T-cell (primary cell): ENCODE results near the gene PRKACB. TPM values are rescaled to one million over a fixed set of nuclear protein-coding genes. Genes with fewer than 3 reads are reported as not detected.

Source experiments
- ATAC-seq, 4 experiments: fragments of 200-7000 bp in 3 of 4; fragments of 150-1000 bp in 1 of 4; cut with Tn5 transposase; replicated peaks in 1 of 4; 1 replicate in 3 of 4; 2 replicates in 1 of 4; pipeline ENCODE4 v1.10.0; 2021; ENCODE audit warnings: moderate library complexity in 3 of 4, mild to moderate bottlenecking in 2 of 4, moderate number of reproducible peaks in 1 of 4
- CTCF ChIA-PET, 2 donors: fragments of 300-600 bp; sonication (Branson Sonifier 250); formaldehyde crosslinking; loops; one replicate each; lab custom pipeline; 2022; ENCODE audit warnings: antibody characterized with exemption in 2 of 2; lab: Charles Lee
- POLR2A ChIA-PET, 2 donors: fragments of 300-600 bp; sonication (Branson Sonifier 250); formaldehyde crosslinking; loops; one replicate each; lab custom pipeline; 2022; ENCODE audit warnings: antibody characterized with exemption in 2 of 2; lab: Charles Lee
- DNase-seq, 35 experiments: peaks; one replicate each; pipeline versions ENCODE4 v3.0.0 to v3.0.0-alpha.2; 2013 to 2023
- H3K27ac ChIP-seq: one replicate; pipeline ENCODE4 v1.5.1; 2013; ENCODE audit warnings: low read length
- H3K27me3 ChIP-seq, 2 experiments: replicated peaks in 1 of 2; 1 replicate in 1 of 2; 2 replicates in 1 of 2; pipeline versions ENCODE4 v1.6.1 to v1.7.0; 2013; ENCODE audit warnings: low read length in 1 of 2, mixed read lengths in 1 of 2; ENCODE audit not compliant: control insufficient read depth in 2 of 2, insufficient read depth in 2 of 2; ENCODE audit errors: extremely low read depth in 1 of 2
- H3K36me3 ChIP-seq, 2 donors: 1 replicate in 1 of 2; 2 replicates in 1 of 2; pipeline versions ENCODE4 v1.6.1 to v1.7.0; 2013; ENCODE audit warnings: low read length in 1 of 2; ENCODE audit not compliant: control insufficient read depth in 2 of 2, insufficient read depth in 1 of 2; ENCODE audit errors: extremely low read depth in 1 of 2
- H3K4me1 ChIP-seq, 2 experiments: 1 replicate in 1 of 2; 2 replicates in 1 of 2; pipeline versions ENCODE4 v1.6.1 to v1.7.0; 2013; ENCODE audit warnings: low read length in 2 of 2, mixed read lengths in 1 of 2; ENCODE audit not compliant: insufficient read depth in 2 of 2, control insufficient read depth in 1 of 2; ENCODE audit errors: extremely low read depth in 1 of 2
- H3K4me3 ChIP-seq, 2 donors: 1 replicate in 1 of 2; 2 replicates in 1 of 2; pipeline versions ENCODE4 v1.5.1 to v1.7.0; 2013; ENCODE audit warnings: mild to moderate bottlenecking in 2 of 2, low read length in 1 of 2, moderate library complexity in 1 of 2; ENCODE audit not compliant: control insufficient read depth in 1 of 2; ENCODE audit errors: extremely low read depth in 1 of 2
- H3K9me3 ChIP-seq: 2 replicates; pipeline ENCODE4 v1.7.0; 2013
- H3K27ac Mint-ChIP-seq, 2 donors: one replicate each; pipeline ENCODE4 v1.8.0; 2020 to 2021; ENCODE audit warnings: mild to moderate bottlenecking in 2 of 2, mixed read lengths in 2 of 2
- H3K27me3 Mint-ChIP-seq, 2 donors: one replicate each; pipeline ENCODE4 v1.8.0; 2021 to 2022; ENCODE audit warnings: mixed read lengths in 2 of 2
- H3K36me3 Mint-ChIP-seq: one replicate; pipeline ENCODE4 v1.8.0; 2021; ENCODE audit warnings: mixed read lengths
- H3K4me1 Mint-ChIP-seq, 3 donors: one replicate each; pipeline ENCODE4 v1.8.0; 2020 to 2022; ENCODE audit warnings: mixed read lengths in 3 of 3, mild to moderate bottlenecking in 1 of 3
- H3K4me3 Mint-ChIP-seq, 3 donors: one replicate each; pipeline ENCODE4 v1.8.0; 2020 to 2022; ENCODE audit warnings: mild to moderate bottlenecking in 3 of 3, mixed read lengths in 3 of 3, moderate library complexity in 3 of 3
- H3K9me3 Mint-ChIP-seq, 3 donors: one replicate each; pipeline ENCODE4 v1.8.0; 2020 to 2022; ENCODE audit warnings: mixed read lengths in 3 of 3
- WGBS: methylation state at CpG from one replicate; pipeline ENCODE4 v1.1.5; 2013; ENCODE audit warnings: missing lambda C conversion rate; ENCODE audit not compliant: insufficient coverage; 5-methylcytosine and 5-hydroxymethylcytosine counted together
- total RNA-seq, 35 experiments: library from RNA in 6 of 35; stranded (reverse) in 6 of 35; fragments of 120-200 nt in 1 of 35; gene quantifications; one replicate each; pipeline versions ENCODE4 v1.2.1 to v1.2.4 and lab custom pipeline; 2013 to 2026

The PRKACB gene
- total RNA-seq, 5 donors from 2014 or later (not counting 1 experiment from before 2014, with no cell fraction given): 101 to 119 (median 109) TPM

DNA sequence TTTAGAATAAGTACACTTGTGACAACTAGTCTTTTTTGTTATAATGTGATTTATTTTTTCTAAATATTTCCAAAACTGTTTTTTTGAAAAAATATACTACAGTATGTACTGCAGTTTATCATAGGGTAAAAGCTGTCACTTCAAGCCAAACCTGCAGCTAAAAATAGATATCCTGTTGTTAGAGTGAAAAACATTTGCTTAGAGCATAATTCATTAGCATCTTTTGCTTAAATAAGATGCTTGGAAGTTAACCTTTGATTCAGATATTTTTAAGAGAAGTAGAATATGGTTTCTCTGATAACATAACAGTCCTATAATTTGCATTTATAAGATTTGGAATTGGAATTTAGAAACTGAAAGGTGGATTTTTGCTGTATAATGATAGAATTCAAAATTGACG, 21.5 kb downstream of the PRKACB start:
- no peak overlapping the region for H3K4me3 ChIP-seq

DNA sequence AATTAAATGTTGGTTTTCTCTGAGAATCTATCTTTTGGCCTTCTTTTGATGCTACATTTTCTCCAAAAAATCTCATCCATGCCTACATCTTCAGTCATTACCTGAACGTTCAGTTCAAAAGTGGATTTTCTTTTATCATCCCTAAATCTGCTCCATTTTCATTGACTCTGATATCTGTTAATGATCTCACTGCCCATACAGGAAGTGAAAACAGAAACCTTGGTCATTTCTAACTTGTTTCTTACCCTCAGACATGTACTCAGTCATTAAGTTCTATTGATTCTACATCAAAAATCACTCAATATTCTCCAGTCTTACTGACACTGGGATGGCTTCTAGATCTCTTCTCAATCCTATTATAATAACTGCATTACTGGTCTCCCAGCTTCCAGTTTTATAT, 22.7 kb downstream of the PRKACB start:
- no peak for DNase-seq
- no peaks in the 10 kb centered on the region for H3K36me3 ChIP-seq
- peak overlapping the region; percentile 3 to 14 (median 8) for H3K4me3 Mint-ChIP-seq
- peak overlapping the region; percentile 27 for H3K27ac ChIP-seq
- H3K9me3 Mint-ChIP-seq: no peaks in the 10 kb centered on the region
- 14% methylated on average over 1 of the region's 1 CpG for WGBS
- H3K9me3 ChIP-seq: no peaks in the 10 kb centered on the region
- no peak overlapping the region for H3K4me3 ChIP-seq
- peaks cover 86 to 92% (median 87%) of the 10 kb centered on the region in 3 donors for H3K4me1 Mint-ChIP-seq
- peaks cover 24% of the 10 kb centered on the region for H3K36me3 Mint-ChIP-seq
- ChIA-PET CTCF (no interaction called here), POLR2A (no interaction called here)
- H3K4me1 ChIP-seq: peaks cover 10 to 50% of the 10 kb centered on the region in 2 experiments
- no peaks in the 10 kb centered on the region for H3K27me3 Mint-ChIP-seq
- peak overlapping the region; percentile 0 to 53 for H3K27ac Mint-ChIP-seq
- H3K27me3 ChIP-seq: no peaks in the 10 kb centered on the region
- ATAC-seq: no peak

More for the DNA sequence above, 21.5 kb downstream of the PRKACB start:
- Mint-ChIP-seq H3K9me3 (no peaks in the 10 kb centered on the region), H3K4me3 (peak overlapping the region in 2 of 3 donors; percentile 39 to 43), H3K27ac (peak overlapping the region in 1 of 2 donors; percentile 44), H3K27me3 (no peaks in the 10 kb centered on the region), H3K4me1 (peaks cover 86 to 93% (median 86%) of the 10 kb centered on the region in 3 donors), H3K36me3 (peaks cover 21% of the 10 kb centered on the region)
- ChIA-PET POLR2A (interaction anchor here (0.6 to 1.5 kb wide), 3 partner anchors 11 to 340 kb away, joined by 3 to 7 read pairs (median 4); no protein-coding TSS in a partner anchor), CTCF (interaction anchor here in 1 of 2 donors (4.0 kb wide), 1 partner anchor 21 kb away, joined by 31 read pairs; the partner anchor contains the start of gene PRKACB)
- Histone ChIP-seq H3K4me1 (peaks cover 10 to 51% of the 10 kb centered on the region in 2 experiments), H3K36me3 (no peaks in the 10 kb centered on the region), H3K9me3 (no peaks in the 10 kb centered on the region), H3K27me3 (no peaks in the 10 kb centered on the region), H3K27ac (peak overlapping the region; percentile 27)
- no CpG with 5 or more reads among the region's 1 CpG for WGBS
- DNase-seq (no peak), ATAC-seq (no peak)

DNA sequence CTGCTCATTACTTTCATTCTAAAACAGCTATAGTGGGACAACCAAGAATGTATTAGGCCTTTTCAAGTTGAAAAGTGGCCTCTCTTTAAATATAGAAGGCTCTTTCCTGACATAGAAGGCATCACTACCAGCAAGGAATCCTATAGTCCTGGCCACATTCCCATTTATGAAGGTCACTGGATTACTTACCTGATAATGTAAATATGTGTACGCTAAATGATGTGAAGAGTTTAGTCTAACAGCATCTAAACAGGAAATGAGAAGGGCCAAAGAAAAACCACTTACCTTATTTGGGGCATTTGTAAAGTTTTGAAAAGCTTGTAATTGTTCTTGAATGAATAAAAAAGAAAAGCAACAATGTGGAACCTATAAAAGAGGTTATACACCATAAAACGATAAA, 24.7 kb downstream of the PRKACB start:
- no peak overlapping the region for H3K4me3 ChIP-seq
- Mint-ChIP-seq H3K27ac (peak overlapping the region in 1 of 2 donors; percentile 9), H3K36me3 (peaks cover 13% of the 10 kb centered on the region), H3K27me3 (no peaks in the 10 kb centered on the region), H3K4me3 (peak overlapping the region in 1 of 3 donors; percentile 24), H3K9me3 (no peaks in the 10 kb centered on the region), H3K4me1 (peaks cover 82 to 90% (median 83%) of the 10 kb centered on the region in 3 donors)
- ATAC-seq: no peak
- H3K36me3 ChIP-seq: no peaks in the 10 kb centered on the region
- H3K27ac ChIP-seq: no peak overlapping the region
- ChIA-PET POLR2A (interaction anchor here (0.6 to 1.4 kb wide), 6 partner anchors 8 to 404 kb away, joined by 3 to 5 read pairs (median 4); partner anchors contain the start of gene PRKACB (in 1 of the 2)), CTCF (interaction anchor here (1.1 to 1.4 kb wide), 3 partner anchors 14 to 24 kb away, joined by 3 to 16 read pairs (median 3); partner anchors contain the start of gene PRKACB (in 2 of the 2))
- DNase-seq: no peak
- peaks cover 3 to 50% of the 10 kb centered on the region in 2 experiments for H3K4me1 ChIP-seq
- H3K9me3 ChIP-seq: no peaks in the 10 kb centered on the region
- no peaks in the 10 kb centered on the region for H3K27me3 ChIP-seq
- WGBS: no CpG with 5 or more reads among the region's 2 CpGs

DNA sequence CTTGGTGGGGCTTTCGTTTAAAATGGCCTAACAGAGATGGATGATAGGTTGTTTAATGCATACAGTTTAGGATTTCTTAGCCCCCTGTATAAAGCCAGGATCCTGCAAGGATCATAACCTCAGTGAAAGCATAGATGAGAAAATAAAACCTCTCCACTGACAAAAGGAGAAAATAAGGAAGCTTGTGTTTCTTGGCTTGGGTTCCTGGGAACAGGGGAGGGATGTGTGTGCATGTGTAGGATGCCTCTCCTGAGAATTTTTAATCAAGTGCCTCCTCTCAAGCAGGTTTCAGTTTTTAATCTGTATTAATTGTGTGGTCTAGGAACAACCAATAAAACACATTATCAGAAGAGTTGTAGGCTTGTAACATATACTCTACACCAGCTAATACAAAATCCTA, 26.1 kb downstream of the PRKACB start:
- Mint-ChIP-seq H3K9me3 (no peaks in the 10 kb centered on the region), H3K27me3 (no peaks in the 10 kb centered on the region), H3K4me3 (no peak overlapping the region), H3K36me3 (peaks cover 15% of the 10 kb centered on the region), H3K4me1 (peaks cover 77 to 85% (median 79%) of the 10 kb centered on the region in 3 donors), H3K27ac (peak overlapping the region in 1 of 2 donors; percentile 11)
- Histone ChIP-seq H3K9me3 (no peaks in the 10 kb centered on the region), H3K36me3 (no peaks in the 10 kb centered on the region), H3K27ac (no peak overlapping the region), H3K27me3 (no peaks in the 10 kb centered on the region), H3K4me1 (peaks cover 3 to 39% of the 10 kb centered on the region in 2 experiments), H3K4me3 (no peak overlapping the region)
- ChIA-PET CTCF (interaction anchor here in 1 of 2 donors (1.1 kb wide), 1 partner anchor 24 kb away, joined by 4 read pairs; no protein-coding TSS in a partner anchor), POLR2A (interaction anchor here (0.8 to 1.5 kb wide), 2 partner anchors 26 kb away, joined by 3 to 4 read pairs; partner anchors contain the start of gene PRKACB (in 2 of the 2))
- no peak for ATAC-seq
- no CpG with 5 or more reads among the region's 1 CpG for WGBS
- DNase-seq: no peak

DNA sequence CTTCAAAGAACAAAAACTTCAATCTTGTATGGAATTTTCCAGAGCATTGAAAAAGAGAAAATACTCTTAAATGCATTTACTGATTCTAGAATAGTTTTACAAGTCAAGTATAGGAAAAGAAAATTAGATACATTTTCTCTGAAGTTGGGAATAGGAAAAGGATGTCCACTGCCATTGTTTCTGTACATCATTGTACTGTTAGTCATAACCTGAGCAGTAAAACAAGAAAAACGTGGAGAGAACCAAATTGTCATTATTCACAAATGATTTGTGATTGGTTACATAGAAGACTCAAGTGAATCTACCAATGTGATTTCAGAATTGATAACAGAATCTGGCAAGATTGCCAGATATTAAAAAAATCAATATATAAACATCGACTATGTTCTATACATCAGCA, 27.4 kb downstream of the PRKACB start:
- WGBS: no CpG with 5 or more reads among the region's 2 CpGs
- Mint-ChIP-seq H3K27me3 (no peaks in the 10 kb centered on the region), H3K4me3 (no peak overlapping the region), H3K36me3 (peaks cover 15% of the 10 kb centered on the region), H3K4me1 (peaks cover 77 to 85% (median 78%) of the 10 kb centered on the region in 3 donors), H3K9me3 (no peaks in the 10 kb centered on the region), H3K27ac (no peak overlapping the region)
- Histone ChIP-seq H3K36me3 (no peaks in the 10 kb centered on the region), H3K27me3 (no peaks in the 10 kb centered on the region), H3K9me3 (no peaks in the 10 kb centered on the region), H3K4me1 (peaks cover 3 to 35% of the 10 kb centered on the region in 2 experiments), H3K27ac (no peak overlapping the region), H3K4me3 (no peak overlapping the region)
- DNase-seq (no peak), ATAC-seq (no peak)
- ChIA-PET POLR2A (no interaction called here), CTCF (no interaction called here)

DNA sequence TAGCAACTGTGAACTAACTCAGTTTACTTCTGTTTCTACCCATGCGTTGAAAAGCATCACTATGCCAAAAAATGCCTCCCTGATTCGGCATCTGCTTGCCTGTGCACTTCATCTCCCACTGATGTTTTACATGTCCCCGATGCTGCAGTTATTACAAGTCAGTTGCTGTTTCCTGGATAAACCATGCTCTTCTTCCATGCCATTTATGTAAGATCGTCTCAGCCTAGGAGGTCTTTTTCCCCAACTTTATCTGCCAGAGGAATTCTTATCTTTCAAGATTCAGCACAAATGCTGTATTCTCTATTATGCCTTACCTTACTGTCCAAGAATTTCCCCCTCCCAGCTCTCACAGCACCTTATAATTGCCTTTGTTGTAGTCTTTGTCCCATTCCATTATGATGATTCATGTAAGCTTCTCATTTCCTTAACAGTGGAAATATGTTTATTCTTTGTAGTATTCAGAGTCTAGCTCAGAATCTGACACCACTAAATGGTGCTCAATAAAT, 30.0 kb downstream of the PRKACB start:
- Histone ChIP-seq H3K36me3 (no peaks in the 10 kb centered on the region), H3K27me3 (no peaks in the 10 kb centered on the region), H3K27ac (no peak overlapping the region), H3K4me1 (peaks cover 0 to 31% of the 10 kb centered on the region in 2 experiments), H3K4me3 (no peak overlapping the region), H3K9me3 (no peaks in the 10 kb centered on the region)
- H3K27me3 Mint-ChIP-seq: no peaks in the 10 kb centered on the region
- no peaks in the 10 kb centered on the region for H3K9me3 Mint-ChIP-seq
- H3K36me3 Mint-ChIP-seq: peaks cover 16% of the 10 kb centered on the region
- H3K4me1 Mint-ChIP-seq: peaks cover 63 to 66% (median 65%) of the 10 kb centered on the region in 3 donors
- POLR2A ChIA-PET: no interaction called here
- H3K27ac Mint-ChIP-seq: peak overlapping the region in 1 of 2 donors; percentile 2
- CTCF ChIA-PET: interaction anchor here in 1 of 2 donors (0.5 kb wide), 1 partner anchor 590 kb away, joined by 3 read pairs; no protein-coding TSS in a partner anchor
- ATAC-seq: no peak
- WGBS: 89% methylated on average over 4 of the region's 4 CpGs
- peak overlapping the region in 1 of 3 donors; percentile 7 for H3K4me3 Mint-ChIP-seq
- no peak for DNase-seq
